PFSK-1 (cell line): Measurements from ENCODE around the gene PDLIM1.

Experiments used
- FOXP2 ChIP-seq: optimal IDR thresholded peaks from 2 replicates; pipeline ENCODE3; 2011; ENCODE audit warnings: borderline replicate concordance, control low read depth, inconsistent platforms; ENCODE audit not compliant: insufficient read depth; ENCODE audit errors: extremely low read length, extremely low read depth
- POLR2AphosphoS5 ChIP-seq: IDR thresholded peaks from 2 replicates; pipeline ENCODE4 v1.6.1; 2012; ENCODE audit warnings: low read depth, mild to moderate bottlenecking, control low read depth, low read length, moderate library complexity
- SIN3A ChIP-seq: IDR thresholded peaks from 2 replicates; pipeline ENCODE4 v1.6.1; 2012; ENCODE audit warnings: mild to moderate bottlenecking, low read length, moderate library complexity, borderline replicate concordance; ENCODE audit not compliant: insufficient read depth
- TAF1 ChIP-seq: IDR thresholded peaks from 2 replicates; pipeline ENCODE4 v1.6.1; 2012; ENCODE audit warnings: low read length, control low read depth, borderline replicate concordance; ENCODE audit not compliant: insufficient read depth
- TF ChIP-seq, protein P1 (sequence below), 2 experiments: IDR thresholded peaks; 2 replicates each; pipeline versions ENCODE4 v1.6.1 to v1.8.0; 2011 to 2012; ENCODE audit warnings: low read depth in 2 of 2, low read length in 2 of 2, control low read depth in 1 of 2, inconsistent platforms in 1 of 2, mild to moderate bottlenecking in 1 of 2, moderate library complexity in 1 of 2; ENCODE audit not compliant: insufficient read depth in 1 of 2

Gene PDLIM1

DNA sequence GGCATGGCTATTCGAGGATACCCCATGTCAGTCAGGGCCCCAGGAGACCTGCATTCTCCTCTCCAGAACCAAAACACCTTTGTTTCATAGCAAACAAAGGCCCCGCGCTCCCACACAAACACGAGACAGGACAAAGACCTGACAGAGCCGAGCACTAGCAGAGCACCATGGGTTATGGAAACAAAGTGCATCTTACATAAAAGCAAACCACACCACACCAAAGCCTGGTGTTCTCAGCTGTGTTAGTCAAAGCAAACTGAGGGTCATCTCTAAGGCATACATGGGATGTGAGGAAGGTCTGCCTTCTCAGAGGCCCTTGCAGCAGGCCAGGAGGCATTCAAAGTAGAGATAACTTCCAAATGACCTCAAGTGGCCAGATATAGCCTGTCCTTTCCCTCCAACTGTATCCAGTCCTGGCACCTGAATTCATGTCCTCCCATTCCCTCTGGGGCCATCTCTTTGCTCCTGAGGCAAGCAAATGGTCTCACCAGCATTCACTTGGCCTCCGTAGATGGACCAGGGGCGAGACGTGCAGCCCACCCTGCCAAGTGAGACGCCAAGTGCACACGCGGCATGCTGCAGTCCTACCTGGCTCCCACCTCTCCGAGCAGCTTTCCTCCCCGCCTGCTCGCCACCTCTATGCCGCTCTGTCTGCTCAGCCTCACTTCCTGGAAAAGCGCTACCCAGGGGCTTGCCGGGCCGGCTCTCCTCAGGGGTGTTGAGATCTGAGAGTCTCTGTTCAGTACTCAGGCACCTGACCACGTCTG lies 45.3 kb upstream of the PDLIM1 start:
- TF ChIP-seq, protein P1, sequence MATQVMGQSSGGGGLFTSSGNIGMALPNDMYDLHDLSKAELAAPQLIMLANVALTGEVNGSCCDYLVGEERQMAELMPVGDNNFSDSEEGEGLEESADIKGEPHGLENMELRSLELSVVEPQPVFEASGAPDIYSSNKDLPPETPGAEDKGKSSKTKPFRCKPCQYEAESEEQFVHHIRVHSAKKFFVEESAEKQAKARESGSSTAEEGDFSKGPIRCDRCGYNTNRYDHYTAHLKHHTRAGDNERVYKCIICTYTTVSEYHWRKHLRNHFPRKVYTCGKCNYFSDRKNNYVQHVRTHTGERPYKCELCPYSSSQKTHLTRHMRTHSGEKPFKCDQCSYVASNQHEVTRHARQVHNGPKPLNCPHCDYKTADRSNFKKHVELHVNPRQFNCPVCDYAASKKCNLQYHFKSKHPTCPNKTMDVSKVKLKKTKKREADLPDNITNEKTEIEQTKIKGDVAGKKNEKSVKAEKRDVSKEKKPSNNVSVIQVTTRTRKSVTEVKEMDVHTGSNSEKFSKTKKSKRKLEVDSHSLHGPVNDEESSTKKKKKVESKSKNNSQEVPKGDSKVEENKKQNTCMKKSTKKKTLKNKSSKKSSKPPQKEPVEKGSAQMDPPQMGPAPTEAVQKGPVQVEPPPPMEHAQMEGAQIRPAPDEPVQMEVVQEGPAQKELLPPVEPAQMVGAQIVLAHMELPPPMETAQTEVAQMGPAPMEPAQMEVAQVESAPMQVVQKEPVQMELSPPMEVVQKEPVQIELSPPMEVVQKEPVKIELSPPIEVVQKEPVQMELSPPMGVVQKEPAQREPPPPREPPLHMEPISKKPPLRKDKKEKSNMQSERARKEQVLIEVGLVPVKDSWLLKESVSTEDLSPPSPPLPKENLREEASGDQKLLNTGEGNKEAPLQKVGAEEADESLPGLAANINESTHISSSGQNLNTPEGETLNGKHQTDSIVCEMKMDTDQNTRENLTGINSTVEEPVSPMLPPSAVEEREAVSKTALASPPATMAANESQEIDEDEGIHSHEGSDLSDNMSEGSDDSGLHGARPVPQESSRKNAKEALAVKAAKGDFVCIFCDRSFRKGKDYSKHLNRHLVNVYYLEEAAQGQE (IDR thresholded peaks at IDR 0.05; ENCODE audit: insufficient read depth in 1 of 2, low read depth in 2 of 2, low read length in 2 of 2), result no peak
- no peak for TF ChIP-seq POLR2AphosphoS5
- TF ChIP-seq TAF1, result no peak
- TF ChIP-seq SIN3A, result no peak
- TF ChIP-seq FOXP2, result no peak

DNA sequence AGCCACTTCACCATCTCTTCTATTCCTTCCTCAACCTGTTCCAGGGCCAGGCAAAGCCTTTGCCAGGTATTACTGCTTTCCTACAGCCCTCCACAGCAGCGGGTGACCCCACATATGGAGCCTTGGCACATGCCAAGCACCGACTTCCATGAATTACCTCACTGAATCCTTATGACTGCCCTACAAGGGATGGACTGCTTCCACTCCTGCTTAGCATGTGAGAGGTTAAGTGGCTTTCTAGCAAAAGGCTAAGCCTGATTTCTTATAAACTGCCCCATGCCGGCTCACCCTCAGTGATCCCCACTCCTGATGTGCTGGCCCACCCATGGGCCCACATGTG lies 44.0 kb upstream of the PDLIM1 start:
- TF ChIP-seq TAF1, result no peak
- TF ChIP-seq, protein P1 (IDR thresholded peaks at IDR 0.05; ENCODE audit: insufficient read depth in 1 of 2, low read depth in 2 of 2, low read length in 2 of 2), result no peak
- no peak for TF ChIP-seq POLR2AphosphoS5
- no peak for TF ChIP-seq FOXP2
- no peak for TF ChIP-seq SIN3A

DNA sequence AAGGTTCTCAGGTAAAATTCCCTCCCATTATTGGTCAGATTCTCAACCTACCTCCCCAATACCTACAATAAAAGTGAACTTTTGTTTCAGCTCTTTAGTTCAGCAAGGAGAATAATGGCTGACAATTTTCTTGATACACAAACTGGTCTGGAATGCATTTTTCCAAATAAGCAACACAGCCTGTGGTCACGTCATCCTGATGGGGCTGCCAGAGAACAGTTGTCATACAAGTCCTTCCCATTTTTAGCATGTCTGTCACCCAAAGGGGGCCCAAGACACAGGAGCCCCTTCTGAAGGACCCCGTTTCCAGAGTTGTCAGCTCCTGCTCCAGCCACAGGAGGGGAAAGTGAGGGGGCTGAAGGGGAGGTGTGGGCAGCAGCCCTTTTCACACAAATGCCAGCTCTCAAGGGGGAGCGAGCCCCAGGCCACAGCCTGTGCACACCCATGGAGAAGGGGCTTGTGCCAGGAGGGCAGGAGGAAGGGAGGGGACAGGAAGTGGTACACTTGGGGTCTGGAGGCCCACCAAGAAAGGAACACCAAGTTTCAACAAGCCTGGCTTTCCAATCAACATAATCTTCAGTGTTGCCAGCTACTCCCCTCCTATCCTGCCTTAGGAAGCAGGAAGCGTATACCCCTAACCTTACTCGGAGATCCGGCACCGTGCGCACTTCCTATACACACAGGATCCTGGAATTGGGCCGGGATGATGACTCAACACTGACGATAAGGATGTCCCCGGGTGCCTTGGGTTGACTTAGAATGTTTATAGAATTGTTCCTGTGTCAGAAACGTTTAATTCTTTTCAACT lies 43.4 kb upstream of the PDLIM1 start:
- no peak for TF ChIP-seq TAF1
- TF ChIP-seq, protein P1 (IDR thresholded peaks at IDR 0.05; ENCODE audit: insufficient read depth in 1 of 2, low read depth in 2 of 2, low read length in 2 of 2), result 0 out of 4 replicates have a peak, but pooled peaks of 1 of the 2 experiments have one; percentile 18

DNA sequence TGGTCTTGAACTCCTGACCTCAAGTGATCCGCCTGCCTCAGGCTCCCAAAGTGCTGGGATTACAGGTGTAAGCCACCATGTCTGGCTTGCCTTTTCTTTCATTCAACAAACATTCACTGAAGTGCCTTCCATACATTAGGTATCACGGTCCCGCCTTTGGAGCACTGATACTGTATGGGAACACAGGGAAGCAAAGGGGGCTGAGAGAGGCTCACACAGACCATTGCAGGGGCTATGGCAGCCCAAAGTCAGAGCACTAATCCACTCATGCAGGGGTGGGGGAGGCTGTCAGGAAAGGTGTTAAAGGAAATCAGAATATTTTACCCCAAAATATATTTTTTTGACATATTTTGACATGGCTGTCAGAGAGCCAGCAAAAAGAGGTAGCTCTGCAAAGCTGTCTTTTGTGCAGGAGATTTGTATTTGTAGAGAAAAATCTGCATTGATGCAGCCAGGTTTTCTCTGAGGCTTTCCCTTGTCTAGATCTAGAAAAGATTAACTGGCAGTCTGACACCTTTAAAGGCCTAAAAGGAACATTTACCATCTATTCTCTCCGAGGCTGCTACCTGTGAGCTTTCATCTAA lies 42.0 kb upstream of the PDLIM1 start:
- TF ChIP-seq, protein P1 (IDR thresholded peaks at IDR 0.05; ENCODE audit: insufficient read depth in 1 of 2, low read depth in 2 of 2, low read length in 2 of 2), result no peak
- TF ChIP-seq TAF1 (no peak), FOXP2 (no peak), SIN3A (no peak), POLR2AphosphoS5 (no peak)
